Pancreas (tissue), 10 donors: ENCODE results near the gene MORC1. TPM values are rescaled to one million over a fixed set of nuclear protein-coding genes. Genes with fewer than 3 reads are reported as not detected.

Experiments
- ATAC-seq, 4 donors: fragments of 200-7000 bp; cut with Tn5 transposase; one replicate each; pipeline versions ENCODE4 v1.8.0 to v1.9.1; 2020; ENCODE audit warnings: mild to moderate bottlenecking in 4 of 4, moderate library complexity in 4 of 4
- DNase-seq, 6 donors: peaks; one replicate each; pipeline ENCODE4 v3.0.0-alpha.2; 2020
- FAIRE-seq: peaks from 2 replicates; lab custom pipeline; 2012; peaks lifted over from hg19 to GRCh38; lab: Jason Lieb, UNC
- H3K27ac ChIP-seq, 4 donors: fragments of 200-600 bp; sonication (generic); 1 replicate in 3 of 4; 2 replicates in 1 of 4; pipeline versions ENCODE4 v1.5.0 to v1.8.0; 2020
- H3K27me3 ChIP-seq, 4 donors: fragments of 200-600 bp; one replicate each; pipeline ENCODE4 v1.8.0; 2021
- H3K36me3 ChIP-seq, 3 donors: fragments of 200-600 bp; sonication (generic) in 1 of 3; one replicate each; pipeline versions ENCODE4 v1.5.0 to v1.8.0; 2020 to 2021
- H3K4me1 ChIP-seq, 3 donors: fragments of 200-600 bp; one replicate each; pipeline ENCODE4 v1.8.0; 2021
- H3K4me3 ChIP-seq, 4 donors: fragments of 200-600 bp; sonication (generic) in 2 of 4; one replicate each; pipeline versions ENCODE4 v1.5.0 to v1.8.0; 2020 to 2021
- H3K9me3 ChIP-seq, 4 donors: fragments of 200-600 bp; one replicate each; pipeline ENCODE4 v1.8.0; 2021
- CTCF ChIP-seq, 4 donors: fragments of 200-600 bp; sonication (generic) in 3 of 4; IDR thresholded peaks; one replicate each; pipeline versions ENCODE4 v1.5.0 to v1.8.0; 2021; ENCODE audit warnings: antibody characterized with exemption in 4 of 4
- WGBS, 2 donors: extraction: QIAGEN DNeasy Blood & Tissue Kit; methylation state at CpG; one replicate each; pipeline ENCODE4 v1.1.7; 2013; 5-methylcytosine and 5-hydroxymethylcytosine counted together
- intact Hi-C, 3 donors: fragments of 100-400 bp; cut with DNase I; formaldehyde crosslinking; loops; one replicate each; pipeline versions ENCODE4 v1.11.1 to v1.14.2; 2022
- polyA plus RNA-seq, 2 donors: library from polyadenylated mRNA; stranded (reverse); fragments of 200-250 nt; gene quantifications; one replicate each; pipeline ENCODE4 v1.2.3, GENCODE V29; 2013
- total RNA-seq, 6 donors: library from RNA; stranded (reverse); fragmentation: NEBNext Ultra II Directional in 4 of 6; extraction: Animal tissue kit (Norgen Biotek cat#: 25700) in 4 of 6; gene quantifications; one replicate each; pipeline versions ENCODE4 v1.2.1 to v1.2.4, GENCODE V29; 2021 to 2023
- donor health status: healthy with polysubstance abuse.
- donor health status: DM: no; HTN: no; CAD: no; lungs with moderate emphysema.
- donor health status: DM: no; HTN: no; CAD: no.
- donor health status: control.
- donor health status: control.
- donor health status: Bipolar disorder and iron deficiency.
- donor health status: DM: yes; HTN: yes; CAD: no.
- donor health status: DM: no; HTN: no; CAD: no.
- donor health status: DM: no; HTN: no; CAD: no.
- donor health status: DM: yes; HTN: yes; CAD: no.

Gene MORC1
- total and polyA plus RNA-seq, 8 donors, result not detected

- intact Hi-C loops, result no loop called here
- no peak for FAIRE-seq
These were observed 34.4 kb upstream of the MORC1 start for GRCh38 chr3:109152320-109152719.

GRCh38 chr3:109149078-109149477, 31.1 kb upstream of the MORC1 start:
- Histone ChIP-seq H3K9me3 (no peaks in the 10 kb centered on the region), H3K27me3 (no peaks in the 10 kb centered on the region), H3K4me3 (no peak overlapping the region), H3K4me1 (no peaks in the 10 kb centered on the region), H3K27ac (no peak overlapping the region), H3K36me3 (no peaks in the 10 kb centered on the region)
- ATAC-seq, result no peak
- FAIRE-seq, result no peak
- TF ChIP-seq CTCF (IDR thresholded peaks at IDR 0.05), result no peak
- intact Hi-C loops, result no loop called here
- no peak for DNase-seq
- 88 to 90% methylated on average over 2 of the region's 2 CpGs for WGBS, 2 donors

More at GRCh38 chr3:109152320-109152719, 34.4 kb upstream of the MORC1 start:
- 55 to 83% methylated on average over 4 of the region's 4 CpGs for WGBS, 2 donors
- Histone ChIP-seq H3K4me3 (no peak overlapping the region), H3K4me1 (no peaks in the 10 kb centered on the region), H3K36me3 (no peaks in the 10 kb centered on the region), H3K27me3 (no peaks in the 10 kb centered on the region), H3K9me3 (no peaks in the 10 kb centered on the region), H3K27ac (no peak overlapping the region)
- TF ChIP-seq CTCF (IDR thresholded peaks at IDR 0.05), result no peak
- DNase-seq (no peak), ATAC-seq (no peak)

GRCh38 chr3:109143646-109144045, 25.7 kb upstream of the MORC1 start:
- no peaks in the 10 kb centered on the region for H3K9me3 ChIP-seq
- TF ChIP-seq CTCF (IDR thresholded peaks at IDR 0.05), result no peak
- DNase-seq (no peak), FAIRE-seq (no peak), ATAC-seq (no peak)
- intact Hi-C loops, result no loop called here
- no peak overlapping the region for H3K27ac ChIP-seq
- no peaks in the 10 kb centered on the region for H3K36me3 ChIP-seq
- H3K27me3 ChIP-seq, result no peaks in the 10 kb centered on the region
- no peak overlapping the region for H3K4me3 ChIP-seq
- H3K4me1 ChIP-seq, result no peaks in the 10 kb centered on the region
- 76 to 77% methylated on average over 1 of the region's 1 CpG for WGBS, 2 donors

GRCh38 chr3:109140318-109140717, 22.4 kb upstream of the MORC1 start:
- H3K4me1 ChIP-seq, result no peaks in the 10 kb centered on the region
- no peaks in the 10 kb centered on the region for H3K9me3 ChIP-seq
- H3K36me3 ChIP-seq, result no peaks in the 10 kb centered on the region
- FAIRE-seq (no peak), DNase-seq (no peak), ATAC-seq (no peak)
- intact Hi-C loops, result no loop called here
- no peak overlapping the region for H3K4me3 ChIP-seq
- H3K27me3 ChIP-seq, result no peaks in the 10 kb centered on the region
- WGBS, 2 donors, result 71 to 80% methylated on average over 4 of the region's 4 CpGs
- no peak overlapping the region for H3K27ac ChIP-seq
- TF ChIP-seq CTCF (IDR thresholded peaks at IDR 0.05), result no peak

GRCh38 chr3:109137761-109138160, 19.8 kb upstream of the MORC1 start:
- no peak for TF ChIP-seq CTCF (IDR thresholded peaks at IDR 0.05)
- H3K4me1 ChIP-seq, result no peaks in the 10 kb centered on the region
- ATAC-seq (no peak), DNase-seq (no peak), FAIRE-seq (no peak)
- H3K36me3 ChIP-seq, result no peaks in the 10 kb centered on the region
- H3K27ac ChIP-seq, result no peak overlapping the region
- no peaks in the 10 kb centered on the region for H3K27me3 ChIP-seq
- 52 to 75% methylated on average over 2 of the region's 2 CpGs for WGBS, 2 donors
- intact Hi-C loops, result no loop called here
- no peaks in the 10 kb centered on the region for H3K9me3 ChIP-seq
- no peak overlapping the region for H3K4me3 ChIP-seq
